Measurements from ENCODE around the gene GOLGA8O.
"Not testable (repeated sequence)": the region's sequence is repeated elsewhere in the genome, so short reads cannot be mapped to it uniquely, and the experiment has no call there.

DNA sequence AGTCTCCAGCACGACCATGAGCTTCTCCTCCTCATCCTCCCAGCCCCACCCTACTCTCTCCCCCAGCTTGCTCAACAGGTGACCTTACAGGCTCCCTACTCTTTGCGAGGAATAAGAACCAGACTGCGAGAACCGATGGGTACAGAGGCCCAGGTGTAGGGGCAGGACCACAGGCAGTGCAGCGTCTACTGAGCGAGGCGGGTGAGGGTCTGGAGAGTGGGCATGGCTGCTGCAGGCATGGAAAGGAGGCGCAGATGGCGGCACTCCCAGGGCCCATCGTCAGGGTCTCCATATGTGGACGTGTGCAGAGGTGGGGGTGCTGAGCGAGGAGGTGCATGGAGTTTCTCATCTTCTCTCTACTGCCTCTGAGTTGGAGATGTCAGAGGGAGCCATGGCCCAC lies 31.0 kb upstream of the GOLGA8O start:
- TF ChIP-seq FOXA1 (IDR thresholded peaks at IDR 0.05); RXRA (IDR thresholded peaks at IDR 0.05); GABPA (IDR thresholded peaks at IDR 0.05 in 1 of 2, conservative IDR thresholded peaks at IDR 0.05 in 1 of 2); EGR1 (IDR thresholded peaks at IDR 0.05; ENCODE audit: low read depth in 2 of 2); YY1 (IDR thresholded peaks at IDR 0.05); TAF1 (conservative IDR thresholded peaks at IDR 0.05); JUND (IDR thresholded peaks at IDR 0.05): not testable (repeated sequence)
- TF ChIP-seq, protein P1, sequence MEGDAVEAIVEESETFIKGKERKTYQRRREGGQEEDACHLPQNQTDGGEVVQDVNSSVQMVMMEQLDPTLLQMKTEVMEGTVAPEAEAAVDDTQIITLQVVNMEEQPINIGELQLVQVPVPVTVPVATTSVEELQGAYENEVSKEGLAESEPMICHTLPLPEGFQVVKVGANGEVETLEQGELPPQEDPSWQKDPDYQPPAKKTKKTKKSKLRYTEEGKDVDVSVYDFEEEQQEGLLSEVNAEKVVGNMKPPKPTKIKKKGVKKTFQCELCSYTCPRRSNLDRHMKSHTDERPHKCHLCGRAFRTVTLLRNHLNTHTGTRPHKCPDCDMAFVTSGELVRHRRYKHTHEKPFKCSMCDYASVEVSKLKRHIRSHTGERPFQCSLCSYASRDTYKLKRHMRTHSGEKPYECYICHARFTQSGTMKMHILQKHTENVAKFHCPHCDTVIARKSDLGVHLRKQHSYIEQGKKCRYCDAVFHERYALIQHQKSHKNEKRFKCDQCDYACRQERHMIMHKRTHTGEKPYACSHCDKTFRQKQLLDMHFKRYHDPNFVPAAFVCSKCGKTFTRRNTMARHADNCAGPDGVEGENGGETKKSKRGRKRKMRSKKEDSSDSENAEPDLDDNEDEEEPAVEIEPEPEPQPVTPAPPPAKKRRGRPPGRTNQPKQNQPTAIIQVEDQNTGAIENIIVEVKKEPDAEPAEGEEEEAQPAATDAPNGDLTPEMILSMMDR (IDR thresholded peaks at IDR 0.05; ENCODE audit: low read depth, low read length, missing input control) = not testable (repeated sequence)
- TF ChIP-seq, protein P2, sequence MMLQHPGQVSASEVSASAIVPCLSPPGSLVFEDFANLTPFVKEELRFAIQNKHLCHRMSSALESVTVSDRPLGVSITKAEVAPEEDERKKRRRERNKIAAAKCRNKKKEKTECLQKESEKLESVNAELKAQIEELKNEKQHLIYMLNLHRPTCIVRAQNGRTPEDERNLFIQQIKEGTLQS (IDR thresholded peaks at IDR 0.05) = not testable (repeated sequence)
